ENCODE results near the gene ARMC2.
A peak's percentile ranks its signal among the peaks of the same experiment; 100 is the strongest.
"Not testable (repeated sequence)": the region's sequence is repeated elsewhere in the genome, so short reads cannot be mapped to it uniquely, and the experiment has no call there.

The ARMC2 gene

GRCh38 chr6:108835218-108835850 lies 12.9 kb upstream of the ARMC2 start:
- DNase-seq = peak; percentile 90

- DNase-seq = no peak
Observed at GRCh38 chr6:108836061-108836460, 12.2 kb upstream of the ARMC2 start.

- DNase-seq = peak; percentile 5
Observed at GRCh38 chr6:108837236-108837971, 10.8 kb upstream of the ARMC2 start.

GRCh38 chr6:108838101-108838717 lies 10.0 kb upstream of the ARMC2 start:
- peak; percentile 70 for DNase-seq

GRCh38 chr6:108839083-108839642 lies 9.1 kb upstream of the ARMC2 start:
- DNase-seq = peak; percentile 42

GRCh38 chr6:108840919-108841318 lies 7.3 kb upstream of the ARMC2 start:
- no peak for DNase-seq

- no peak for DNase-seq
Observed at GRCh38 chr6:108841377-108841855, 6.8 kb upstream of the ARMC2 start.

GRCh38 chr6:108844135-108844534 lies 4.1 kb upstream of the ARMC2 start:
- DNase-seq = no peak

- no peak for DNase-seq
Observed at GRCh38 chr6:108845145-108845544, 3.1 kb upstream of the ARMC2 start.

GRCh38 chr6:108846101-108846500 lies 2.1 kb upstream of the ARMC2 start:
- no peak for DNase-seq

GRCh38 chr6:108846628-108847027 lies 1.6 kb upstream of the ARMC2 start:
- DNase-seq = no peak

GRCh38 chr6:108847738-108848115 lies 495 bp upstream of the ARMC2 start:
- no peak for DNase-seq

- no peak for DNase-seq
Observed at GRCh38 chr6:108850669-108851465, 2.6 kb downstream of the ARMC2 start.

GRCh38 chr6:108851756-108852155 lies 3.5 kb downstream of the ARMC2 start:
- no peak for DNase-seq

GRCh38 chr6:108853077-108853476 lies 4.9 kb downstream of the ARMC2 start:
- no peak for DNase-seq

GRCh38 chr6:108862479-108863191 lies 14.4 kb downstream of the ARMC2 start:
- no peak for DNase-seq

GRCh38 chr6:108865751-108866286 lies 17.6 kb downstream of the ARMC2 start:
- DNase-seq = not testable (repeated sequence)

- no peak for DNase-seq
Observed at GRCh38 chr6:108866798-108867197, 18.6 kb downstream of the ARMC2 start.

GRCh38 chr6:108868647-108869046 lies 20.4 kb downstream of the ARMC2 start:
- no peak for DNase-seq

- DNase-seq = no peak
Observed at GRCh38 chr6:108869876-108870275, 21.7 kb downstream of the ARMC2 start.

GRCh38 chr6:108870357-108870756 lies 22.1 kb downstream of the ARMC2 start:
- DNase-seq = no peak

- DNase-seq = no peak
Observed at GRCh38 chr6:108872141-108872557, 23.9 kb downstream of the ARMC2 start.

All from eye (tissue), 1 donor.